SK-N-SH (cell line): ENCODE measurements around the gene PCGF3.

Experiments used
- EP300 ChIP-seq, 2 experiments: IDR thresholded peaks; 2 replicates each; pipeline versions ENCODE4 v1.4.0 to v1.6.1; 2012; ENCODE audit warnings: borderline replicate concordance in 1 of 2, low read depth in 1 of 2, low read length in 1 of 2
- GABPA ChIP-seq: IDR thresholded peaks from 2 replicates; pipeline ENCODE4 v1.4.0; 2012; ENCODE audit warnings: low read depth, mild to moderate bottlenecking
- POLR2AphosphoS5 ChIP-seq: IDR thresholded peaks from 2 replicates; pipeline ENCODE4 v1.6.1; 2012; ENCODE audit warnings: low read depth, low read length
- RXRA ChIP-seq: IDR thresholded peaks from 2 replicates; pipeline ENCODE4 v1.4.0; 2012; ENCODE audit warnings: low read depth, mild to moderate bottlenecking, borderline replicate concordance
- TAF1 ChIP-seq: IDR thresholded peaks from 2 replicates; pipeline ENCODE4 v1.6.1; 2012; ENCODE audit warnings: low read depth, mild to moderate bottlenecking, low read length, moderate library complexity, borderline replicate concordance
- TCF12 ChIP-seq: IDR thresholded peaks from 2 replicates; pipeline ENCODE4 v1.4.0; 2012
- TEAD4 ChIP-seq: IDR thresholded peaks from 2 replicates; pipeline ENCODE4 v1.4.0; 2012; ENCODE audit warnings: mild to moderate bottlenecking, borderline replicate concordance; ENCODE audit not compliant: insufficient read depth
- USF1 ChIP-seq: IDR thresholded peaks from 2 replicates; pipeline ENCODE4 v1.4.0; 2012; ENCODE audit warnings: low read depth, borderline replicate concordance
- USF2 ChIP-seq: fragments of 150-350 bp; IDR thresholded peaks from 2 replicates; pipeline ENCODE4 v1.6.1; 2017; ENCODE audit warnings: antibody characterized with exemption, low read length, low read depth, borderline replicate concordance
- TF ChIP-seq, protein P1 (sequence below): fragments of 200-600 bp; sonication (generic); IDR thresholded peaks from 2 replicates; pipeline ENCODE4 v1.6.1; 2017; ENCODE audit warnings: antibody characterized with exemption, mild to moderate bottlenecking, moderate library complexity
- TF ChIP-seq, protein P2 (sequence below): IDR thresholded peaks from 2 replicates; pipeline ENCODE4 v1.6.1; 2012; ENCODE audit warnings: mild to moderate bottlenecking, low read depth, low read length, moderate library complexity

- no peak for TF ChIP-seq USF2
- no peak for TF ChIP-seq RXRA
- no peak for TF ChIP-seq POLR2AphosphoS5
- no peak for TF ChIP-seq TEAD4
- TF ChIP-seq, protein P1, sequence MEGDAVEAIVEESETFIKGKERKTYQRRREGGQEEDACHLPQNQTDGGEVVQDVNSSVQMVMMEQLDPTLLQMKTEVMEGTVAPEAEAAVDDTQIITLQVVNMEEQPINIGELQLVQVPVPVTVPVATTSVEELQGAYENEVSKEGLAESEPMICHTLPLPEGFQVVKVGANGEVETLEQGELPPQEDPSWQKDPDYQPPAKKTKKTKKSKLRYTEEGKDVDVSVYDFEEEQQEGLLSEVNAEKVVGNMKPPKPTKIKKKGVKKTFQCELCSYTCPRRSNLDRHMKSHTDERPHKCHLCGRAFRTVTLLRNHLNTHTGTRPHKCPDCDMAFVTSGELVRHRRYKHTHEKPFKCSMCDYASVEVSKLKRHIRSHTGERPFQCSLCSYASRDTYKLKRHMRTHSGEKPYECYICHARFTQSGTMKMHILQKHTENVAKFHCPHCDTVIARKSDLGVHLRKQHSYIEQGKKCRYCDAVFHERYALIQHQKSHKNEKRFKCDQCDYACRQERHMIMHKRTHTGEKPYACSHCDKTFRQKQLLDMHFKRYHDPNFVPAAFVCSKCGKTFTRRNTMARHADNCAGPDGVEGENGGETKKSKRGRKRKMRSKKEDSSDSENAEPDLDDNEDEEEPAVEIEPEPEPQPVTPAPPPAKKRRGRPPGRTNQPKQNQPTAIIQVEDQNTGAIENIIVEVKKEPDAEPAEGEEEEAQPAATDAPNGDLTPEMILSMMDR, result no peak
- TF ChIP-seq TCF12, result no peak
- TF ChIP-seq USF1, result no peak
- no peak for TF ChIP-seq EP300 (IDR thresholded peaks at IDR 0.05; ENCODE audit: borderline replicate concordance in 1 of 2, low read depth in 1 of 2, low read length in 1 of 2)
- TF ChIP-seq, protein P2, sequence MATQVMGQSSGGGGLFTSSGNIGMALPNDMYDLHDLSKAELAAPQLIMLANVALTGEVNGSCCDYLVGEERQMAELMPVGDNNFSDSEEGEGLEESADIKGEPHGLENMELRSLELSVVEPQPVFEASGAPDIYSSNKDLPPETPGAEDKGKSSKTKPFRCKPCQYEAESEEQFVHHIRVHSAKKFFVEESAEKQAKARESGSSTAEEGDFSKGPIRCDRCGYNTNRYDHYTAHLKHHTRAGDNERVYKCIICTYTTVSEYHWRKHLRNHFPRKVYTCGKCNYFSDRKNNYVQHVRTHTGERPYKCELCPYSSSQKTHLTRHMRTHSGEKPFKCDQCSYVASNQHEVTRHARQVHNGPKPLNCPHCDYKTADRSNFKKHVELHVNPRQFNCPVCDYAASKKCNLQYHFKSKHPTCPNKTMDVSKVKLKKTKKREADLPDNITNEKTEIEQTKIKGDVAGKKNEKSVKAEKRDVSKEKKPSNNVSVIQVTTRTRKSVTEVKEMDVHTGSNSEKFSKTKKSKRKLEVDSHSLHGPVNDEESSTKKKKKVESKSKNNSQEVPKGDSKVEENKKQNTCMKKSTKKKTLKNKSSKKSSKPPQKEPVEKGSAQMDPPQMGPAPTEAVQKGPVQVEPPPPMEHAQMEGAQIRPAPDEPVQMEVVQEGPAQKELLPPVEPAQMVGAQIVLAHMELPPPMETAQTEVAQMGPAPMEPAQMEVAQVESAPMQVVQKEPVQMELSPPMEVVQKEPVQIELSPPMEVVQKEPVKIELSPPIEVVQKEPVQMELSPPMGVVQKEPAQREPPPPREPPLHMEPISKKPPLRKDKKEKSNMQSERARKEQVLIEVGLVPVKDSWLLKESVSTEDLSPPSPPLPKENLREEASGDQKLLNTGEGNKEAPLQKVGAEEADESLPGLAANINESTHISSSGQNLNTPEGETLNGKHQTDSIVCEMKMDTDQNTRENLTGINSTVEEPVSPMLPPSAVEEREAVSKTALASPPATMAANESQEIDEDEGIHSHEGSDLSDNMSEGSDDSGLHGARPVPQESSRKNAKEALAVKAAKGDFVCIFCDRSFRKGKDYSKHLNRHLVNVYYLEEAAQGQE, result no peak
- no peak for TF ChIP-seq TAF1
- no peak for TF ChIP-seq GABPA
These were observed 81.2 kb downstream of the PCGF3 start for GRCh38 chr4:786861-787300.
